SK-N-SH treated with all-trans-retinoic acid at 6 μM for 48 hours (cell line): ENCODE measurements around the gene KREMEN2.

ENCODE experiments used
- ARNTL ChIP-seq: fragments of 450-650 bp; formaldehyde crosslinking; IDR thresholded peaks from 2 replicates; pipeline ENCODE4 v1.5.0; 2020; ENCODE audit warnings: low read depth, mild to moderate bottlenecking, moderate library complexity, borderline replicate concordance
- ESRRG ChIP-seq: fragments of 250-450 bp; sonication (Bioruptor Pico); IDR thresholded peaks from 2 replicates; pipeline ENCODE4 v1.6.1; 2021; ENCODE audit warnings: mild to moderate bottlenecking
- ISL1 ChIP-seq: fragments of 250-450 bp; sonication (Bioruptor Pico); IDR thresholded peaks from 2 replicates; pipeline ENCODE4 v2.1.2; 2022; ENCODE audit warnings: mild to moderate bottlenecking, moderate library complexity
- RARB ChIP-seq: fragments of 250-450 bp; sonication (Bioruptor Pico); IDR thresholded peaks from 2 replicates; pipeline ENCODE4 v1.8.0; 2021; ENCODE audit warnings: mild to moderate bottlenecking, moderate library complexity
- TCF4 ChIP-seq: fragments of 250-450 bp; sonication (Bioruptor Pico); IDR thresholded peaks from 2 replicates; pipeline ENCODE4 v1.8.0; 2021; ENCODE audit warnings: mild to moderate bottlenecking, moderate library complexity, borderline replicate concordance
- ZFP3 ChIP-seq: fragments of 250-450 bp; sonication (Bioruptor Pico); IDR thresholded peaks from 2 replicates; pipeline ENCODE4 v1.5.0; 2020; ENCODE audit warnings: mild to moderate bottlenecking, moderate library complexity
- ZFP30 ChIP-seq: fragments of 450-650 bp; formaldehyde crosslinking; IDR thresholded peaks from 2 replicates; pipeline ENCODE4 v1.5.0; 2022; ENCODE audit warnings: mild to moderate bottlenecking, moderate library complexity
- ZNF565 ChIP-seq: fragments of 450-650 bp; formaldehyde crosslinking; conservative IDR thresholded peaks from 2 replicates; pipeline ENCODE4 v1.5.0; 2020; ENCODE audit warnings: low read depth, mild to moderate bottlenecking, moderate library complexity
- ZNF70 ChIP-seq: fragments of 450-650 bp; formaldehyde crosslinking; IDR thresholded peaks from 2 replicates; pipeline ENCODE4 v1.5.0; 2020; ENCODE audit warnings: mild to moderate bottlenecking, moderate library complexity
- TF ChIP-seq, protein P1 (sequence below): fragments of 250-450 bp; sonication (Bioruptor Pico); IDR thresholded peaks from 2 replicates; pipeline ENCODE4 v1.5.1; 2020; ENCODE audit warnings: low read depth, mild to moderate bottlenecking, moderate library complexity
- TF ChIP-seq, protein P2 (sequence below): fragments of 250-450 bp; sonication (Bioruptor Pico); IDR thresholded peaks from 2 replicates; pipeline ENCODE4 v1.8.0; 2021; ENCODE audit warnings: low read depth, mild to moderate bottlenecking, moderate library complexity, borderline replicate concordance

DNA sequence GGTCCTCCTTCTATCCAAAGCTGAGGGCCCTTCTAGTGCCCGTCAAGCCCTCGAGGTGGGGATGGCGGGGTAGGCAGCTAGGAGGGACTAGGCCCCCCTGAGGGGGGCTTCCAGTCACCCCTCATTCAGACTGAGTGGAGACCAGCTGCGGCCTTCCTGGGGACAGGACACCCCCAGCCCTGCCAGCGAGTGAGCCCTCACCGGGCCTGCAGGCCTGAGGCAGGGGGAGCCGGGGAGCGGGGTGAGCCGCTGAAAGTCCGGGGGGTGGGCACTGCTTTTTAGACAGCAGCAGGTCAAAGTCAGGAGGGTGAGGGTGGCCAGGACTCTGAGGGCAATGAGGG, 8.7 kb upstream of the KREMEN2 start:
- no peak for TF ChIP-seq ZNF70 (CRISPR knock-in tag)
- no peak for TF ChIP-seq ARNTL (CRISPR knock-in tag)
- no peak for TF ChIP-seq ZFP30 (CRISPR knock-in tag)
- TF ChIP-seq ZFP3 (CRISPR knock-in tag) = no peak
- no peak for TF ChIP-seq ESRRG
- TF ChIP-seq ZNF565 = no peak
- TF ChIP-seq, protein P1, sequence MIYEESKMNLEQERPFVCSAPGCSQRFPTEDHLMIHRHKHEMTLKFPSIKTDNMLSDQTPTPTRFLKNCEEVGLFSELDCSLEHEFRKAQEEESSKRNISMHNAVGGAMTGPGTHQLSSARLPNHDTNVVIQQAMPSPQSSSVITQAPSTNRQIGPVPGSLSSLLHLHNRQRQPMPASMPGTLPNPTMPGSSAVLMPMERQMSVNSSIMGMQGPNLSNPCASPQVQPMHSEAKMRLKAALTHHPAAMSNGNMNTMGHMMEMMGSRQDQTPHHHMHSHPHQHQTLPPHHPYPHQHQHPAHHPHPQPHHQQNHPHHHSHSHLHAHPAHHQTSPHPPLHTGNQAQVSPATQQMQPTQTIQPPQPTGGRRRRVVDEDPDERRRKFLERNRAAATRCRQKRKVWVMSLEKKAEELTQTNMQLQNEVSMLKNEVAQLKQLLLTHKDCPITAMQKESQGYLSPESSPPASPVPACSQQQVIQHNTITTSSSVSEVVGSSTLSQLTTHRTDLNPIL (CRISPR knock-in tag) = no peak
- TF ChIP-seq, protein P2, sequence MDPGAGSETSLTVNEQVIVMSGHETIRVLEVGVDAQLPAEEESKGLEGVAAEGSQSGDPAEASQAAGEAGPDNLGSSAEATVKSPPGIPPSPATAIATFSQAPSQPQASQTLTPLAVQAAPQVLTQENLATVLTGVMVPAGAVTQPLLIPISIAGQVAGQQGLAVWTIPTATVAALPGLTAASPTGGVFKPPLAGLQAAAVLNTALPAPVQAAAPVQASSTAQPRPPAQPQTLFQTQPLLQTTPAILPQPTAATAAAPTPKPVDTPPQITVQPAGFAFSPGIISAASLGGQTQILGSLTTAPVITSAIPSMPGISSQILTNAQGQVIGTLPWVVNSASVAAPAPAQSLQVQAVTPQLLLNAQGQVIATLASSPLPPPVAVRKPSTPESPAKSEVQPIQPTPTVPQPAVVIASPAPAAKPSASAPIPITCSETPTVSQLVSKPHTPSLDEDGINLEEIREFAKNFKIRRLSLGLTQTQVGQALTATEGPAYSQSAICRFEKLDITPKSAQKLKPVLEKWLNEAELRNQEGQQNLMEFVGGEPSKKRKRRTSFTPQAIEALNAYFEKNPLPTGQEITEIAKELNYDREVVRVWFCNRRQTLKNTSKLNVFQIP (CRISPR knock-in tag) = no peak
- TF ChIP-seq TCF4 (CRISPR knock-in tag) = no peak
- no peak for TF ChIP-seq ISL1 (CRISPR knock-in tag)
- TF ChIP-seq RARB (CRISPR knock-in tag) = no peak
